ENCODE measurements around the gene RGS17.

The RGS17 gene

GRCh38 chr6:153059757-153060156 is 71.3 kb downstream of the RGS17 start:
- H3K27me3 ChIP-seq (ENCODE audit: insufficient read depth, low read depth), result no peaks in the 10 kb centered on the region
- H4K20me1 ChIP-seq (ENCODE audit: insufficient read depth), result no peaks in the 10 kb centered on the region
- H2AFZ ChIP-seq (ENCODE audit: low read depth), result no peak overlapping the region
- no peak overlapping the region for H3K9ac ChIP-seq
- no peak overlapping the region for H3K4me2 ChIP-seq
- no peak for TF ChIP-seq CTCF (conservative IDR thresholded peaks at IDR 0.05; ENCODE audit: low read depth, low read length)
- H3K79me2 ChIP-seq (ENCODE audit: insufficient read depth, low read depth), result no peaks in the 10 kb centered on the region
- H3K36me3 ChIP-seq (ENCODE audit: insufficient read depth), result no peaks in the 10 kb centered on the region
- H3K27ac ChIP-seq, result no peak overlapping the region
- H3K4me3 ChIP-seq (IDR thresholded peaks at IDR 0.05; ENCODE audit: insufficient read depth, low read depth, low read length), result no peak overlapping the region
- H3K4me1 ChIP-seq (ENCODE audit: low read depth, poor library complexity, severe bottlenecking), result no peaks in the 10 kb centered on the region

GRCh38 chr6:153059311-153059710 is 71.8 kb downstream of the RGS17 start:
- Histone ChIP-seq H3K27ac (no peak overlapping the region), H3K4me3 (IDR thresholded peaks at IDR 0.05; ENCODE audit: insufficient read depth, low read depth, low read length) (no peak overlapping the region), H3K36me3 (ENCODE audit: insufficient read depth) (no peaks in the 10 kb centered on the region), H3K27me3 (ENCODE audit: insufficient read depth, low read depth) (no peaks in the 10 kb centered on the region), H2AFZ (ENCODE audit: low read depth) (no peak overlapping the region), H3K79me2 (ENCODE audit: insufficient read depth, low read depth) (no peaks in the 10 kb centered on the region), H4K20me1 (ENCODE audit: insufficient read depth) (no peaks in the 10 kb centered on the region), H3K9ac (no peak overlapping the region), H3K4me1 (ENCODE audit: low read depth, poor library complexity, severe bottlenecking) (no peaks in the 10 kb centered on the region), H3K4me2 (no peak overlapping the region)
- no peak for TF ChIP-seq CTCF (conservative IDR thresholded peaks at IDR 0.05; ENCODE audit: low read depth, low read length)

- H3K4me1 ChIP-seq (ENCODE audit: low read depth, poor library complexity, severe bottlenecking), result no peaks in the 10 kb centered on the region
- no peak overlapping the region for H2AFZ ChIP-seq (ENCODE audit: low read depth)
- no peaks in the 10 kb centered on the region for H3K79me2 ChIP-seq (ENCODE audit: insufficient read depth, low read depth)
- H4K20me1 ChIP-seq (ENCODE audit: insufficient read depth), result no peaks in the 10 kb centered on the region
- H3K27ac ChIP-seq, result no peak overlapping the region
- no peaks in the 10 kb centered on the region for H3K36me3 ChIP-seq (ENCODE audit: insufficient read depth)
- H3K4me2 ChIP-seq, result no peak overlapping the region
- H3K9ac ChIP-seq, result no peak overlapping the region
- no peak overlapping the region for H3K4me3 ChIP-seq (IDR thresholded peaks at IDR 0.05; ENCODE audit: insufficient read depth, low read depth, low read length)
- H3K27me3 ChIP-seq (ENCODE audit: insufficient read depth, low read depth), result no peaks in the 10 kb centered on the region
- no peak for TF ChIP-seq CTCF (conservative IDR thresholded peaks at IDR 0.05; ENCODE audit: low read depth, low read length)
Observed at GRCh38 chr6:153058909-153059308, 72.2 kb downstream of the RGS17 start.

- no peak overlapping the region for H3K27ac ChIP-seq
Observed at GRCh38 chr6:153058291-153058690, 72.8 kb downstream of the RGS17 start.

More at GRCh38 chr6:153058291-153058690, 72.8 kb downstream of the RGS17 start:
- Histone ChIP-seq H3K4me2 (no peak overlapping the region), H3K27me3 (ENCODE audit: insufficient read depth, low read depth) (no peaks in the 10 kb centered on the region), H3K79me2 (ENCODE audit: insufficient read depth, low read depth) (no peaks in the 10 kb centered on the region), H3K36me3 (ENCODE audit: insufficient read depth) (no peaks in the 10 kb centered on the region), H4K20me1 (ENCODE audit: insufficient read depth) (no peaks in the 10 kb centered on the region), H3K9ac (no peak overlapping the region), H3K4me1 (ENCODE audit: low read depth, poor library complexity, severe bottlenecking) (no peaks in the 10 kb centered on the region), H3K4me3 (IDR thresholded peaks at IDR 0.05; ENCODE audit: insufficient read depth, low read depth, low read length) (no peak overlapping the region), H2AFZ (ENCODE audit: low read depth) (no peak overlapping the region)
- no peak for TF ChIP-seq CTCF (conservative IDR thresholded peaks at IDR 0.05; ENCODE audit: low read depth, low read length)
